GM19351 (cell line): ENCODE data around the gene RNU6-1.

Experiments used
- ATAC-seq: cut with Tn5 transposase; IDR thresholded peaks from one replicate; pipeline ENCODE4 v1.9.1; 2021; ENCODE audit warnings: mild to moderate bottlenecking, moderate library complexity; ENCODE audit not compliant: unreplicated experiment

Gene RNU6-1

DNA sequence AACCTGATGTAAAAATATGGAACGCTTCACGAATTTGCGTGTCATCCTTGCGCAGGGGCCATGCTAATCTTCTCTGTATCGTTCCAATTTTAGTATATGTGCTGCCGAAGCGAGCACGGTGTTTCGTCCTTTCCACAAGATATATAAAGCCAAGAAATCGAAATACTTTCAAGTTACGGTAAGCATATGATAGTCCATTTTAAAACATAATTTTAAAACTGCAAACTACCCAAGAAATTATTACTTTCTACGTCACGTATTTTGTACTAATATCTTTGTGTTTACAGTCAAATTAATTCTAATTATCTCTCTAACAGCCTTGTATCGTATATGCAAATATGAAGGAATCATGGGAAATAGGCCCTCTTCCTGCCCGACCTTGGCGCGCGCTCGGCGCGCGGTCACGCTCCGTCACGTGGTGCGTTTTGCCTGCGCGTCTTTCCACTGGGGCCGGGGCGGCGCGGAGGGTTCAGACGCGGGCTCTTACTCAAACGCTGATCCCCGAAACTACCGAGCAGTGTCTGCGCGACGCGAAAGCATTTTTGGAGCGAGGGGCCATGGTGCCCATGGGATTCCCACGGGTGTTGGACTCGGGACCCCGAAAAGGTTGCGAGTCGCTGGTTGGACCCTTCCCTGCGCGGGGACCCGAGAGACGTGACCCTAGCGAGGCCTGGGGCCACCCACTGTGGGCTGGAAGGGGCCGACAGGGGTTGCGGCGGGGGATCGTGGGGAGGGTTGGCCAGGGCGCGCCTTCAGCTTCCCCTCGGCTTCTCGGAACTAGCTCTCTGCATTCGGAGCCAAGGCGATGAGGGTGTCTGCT, at the start of gene RNU6-1:
TSS of gene RNU6-1 (minus strand) at position 117 of the 820 bp plus-strand sequence.
- peak; percentile 78 for ATAC-seq

DNA sequence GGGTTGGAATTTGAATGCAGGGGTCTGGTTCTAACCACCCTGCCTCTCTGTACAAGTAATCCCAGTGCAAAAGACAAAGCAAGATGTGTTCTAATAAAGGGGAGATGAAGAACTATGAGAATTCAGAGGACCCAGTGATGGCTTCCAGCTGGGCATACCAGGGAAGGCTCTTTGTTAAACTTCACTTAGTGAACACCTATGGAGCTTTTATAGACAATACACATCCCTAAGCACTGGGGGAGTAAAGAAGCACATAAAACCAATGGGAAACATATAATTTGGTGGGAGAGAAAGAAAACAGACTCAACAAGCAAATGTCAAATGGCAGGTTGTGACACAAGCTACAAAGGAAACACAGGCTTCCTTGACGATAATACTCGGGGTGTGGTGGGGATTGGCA, 47.9 kb upstream of the RNU6-1 start:
- ATAC-seq: no peak

GRCh38 chr15:67885861-67886260, 46.0 kb upstream of the RNU6-1 start:
- no peak for ATAC-seq

GRCh38 chr15:67885175-67885523, 45.3 kb upstream of the RNU6-1 start:
- ATAC-seq: no peak

- no peak for ATAC-seq
Observed at GRCh38 chr15:67884514-67885174, 44.8 kb upstream of the RNU6-1 start.

GRCh38 chr15:67884009-67884408, 44.2 kb upstream of the RNU6-1 start:
- ATAC-seq: no peak

GRCh38 chr15:67883234-67883773, 43.5 kb upstream of the RNU6-1 start:
- ATAC-seq: no peak

DNA sequence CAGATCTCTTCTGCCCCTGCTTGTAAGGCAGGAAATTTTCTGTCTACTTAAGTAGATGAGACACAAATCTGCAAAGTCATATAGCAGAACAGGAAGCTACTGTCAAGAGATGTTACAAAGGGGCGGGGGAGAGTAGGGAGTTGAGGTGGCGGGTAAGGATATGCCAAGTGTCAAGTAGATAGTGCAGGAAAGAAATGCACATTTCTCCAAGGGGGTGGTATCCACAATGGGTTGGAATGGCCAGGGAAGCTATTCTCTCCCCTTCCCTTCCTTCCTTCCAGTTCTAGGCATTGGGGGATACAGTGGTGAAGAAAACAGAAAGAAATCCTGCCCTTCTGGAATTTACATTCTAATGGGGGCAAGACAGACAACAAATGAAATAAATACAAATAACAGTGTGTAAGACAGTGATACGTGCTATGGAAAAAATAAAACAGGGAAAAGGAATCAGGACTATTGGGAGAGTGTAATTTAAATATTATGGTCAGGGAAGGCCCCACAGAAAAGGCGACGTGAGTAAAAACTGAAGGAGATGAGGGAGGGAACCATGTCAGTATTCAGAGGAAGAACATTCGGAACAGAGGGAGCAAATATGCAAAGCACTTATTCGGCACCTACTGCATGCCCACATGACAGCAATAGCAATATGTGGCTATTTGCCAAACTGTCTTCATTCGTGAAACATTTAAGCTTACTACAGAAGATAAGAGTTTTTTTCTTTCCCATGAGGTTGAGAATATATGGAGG, 42.8 kb upstream of the RNU6-1 start:
- no peak for ATAC-seq

DNA sequence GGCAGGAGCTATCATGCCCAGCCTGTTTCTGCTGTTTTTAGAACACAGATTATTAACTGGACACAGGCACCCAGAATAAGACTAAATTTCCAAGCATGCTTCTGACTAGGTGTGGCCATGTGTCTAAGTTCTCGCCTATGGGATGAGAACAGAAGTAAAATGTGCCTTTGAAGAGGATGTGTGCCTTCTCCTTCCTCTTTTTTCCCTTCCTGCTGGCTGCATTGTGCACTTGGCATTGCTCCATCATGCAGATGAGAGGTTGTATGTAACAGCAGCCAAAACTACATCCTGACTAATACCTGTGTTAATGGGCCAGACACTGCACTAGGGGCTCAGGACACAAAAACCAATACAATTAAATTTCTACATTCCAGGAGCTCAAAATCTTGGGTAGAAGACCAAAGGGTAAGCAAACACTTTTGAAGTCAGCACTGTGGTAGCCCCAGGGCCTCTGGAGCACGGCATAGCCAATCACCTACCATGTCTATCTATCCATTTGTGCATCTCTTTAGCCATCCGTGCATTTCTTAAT, 40.9 kb upstream of the RNU6-1 start:
- ATAC-seq: no peak

DNA sequence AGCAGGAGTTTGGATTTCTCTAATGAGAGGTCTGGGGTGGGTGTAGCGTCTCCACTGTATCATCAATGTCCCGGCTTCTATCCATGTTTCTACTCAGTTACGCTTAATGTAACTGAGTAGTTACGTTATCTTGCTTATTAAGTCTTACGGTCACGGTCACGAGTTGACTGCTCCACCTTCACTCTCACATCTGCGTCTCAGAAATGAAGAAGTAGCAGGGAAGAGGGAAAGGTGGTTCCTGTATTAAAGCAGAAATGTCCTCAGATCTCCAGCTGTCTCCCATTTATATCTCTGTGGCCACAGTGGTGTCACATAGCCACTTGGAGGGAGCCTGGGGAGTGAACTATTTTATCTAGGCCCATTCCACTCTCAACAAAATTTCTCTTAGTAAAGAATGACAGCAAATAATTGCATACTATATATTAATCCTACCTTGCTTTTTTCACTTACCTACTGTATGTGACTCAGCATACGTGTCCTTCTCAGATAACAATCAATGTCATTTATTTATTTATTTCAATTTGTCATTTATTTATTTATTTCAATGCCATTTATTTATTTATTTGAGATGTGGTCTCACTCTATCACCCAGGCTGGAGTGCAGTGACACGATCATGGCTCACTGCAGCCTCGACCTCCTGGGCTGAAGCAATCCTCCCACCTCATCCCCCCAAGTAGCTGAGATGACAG, 39.7 kb upstream of the RNU6-1 start:
- no peak for ATAC-seq

GRCh38 chr15:67878712-67879206, 38.9 kb upstream of the RNU6-1 start:
- ATAC-seq: no peak

DNA sequence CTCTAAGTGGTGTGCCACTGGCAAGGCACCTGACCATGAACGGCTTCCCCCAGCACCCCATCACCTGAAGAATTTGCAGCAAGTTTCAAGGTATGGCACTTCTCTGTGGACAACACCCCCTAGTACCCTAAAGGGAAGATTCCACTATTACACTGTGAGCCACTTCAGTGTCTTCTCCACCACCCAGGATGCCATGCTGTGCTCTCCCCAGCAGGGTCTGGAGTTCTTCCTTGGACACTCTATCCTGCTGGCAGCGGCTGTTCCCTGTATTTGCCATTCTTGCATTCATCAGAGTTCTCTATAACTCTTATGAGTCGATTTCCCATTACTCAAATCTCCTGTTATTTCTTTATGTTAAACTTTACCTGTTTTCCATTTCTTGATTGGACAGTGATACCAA, 33.9 kb upstream of the RNU6-1 start:
- ATAC-seq: no peak

DNA sequence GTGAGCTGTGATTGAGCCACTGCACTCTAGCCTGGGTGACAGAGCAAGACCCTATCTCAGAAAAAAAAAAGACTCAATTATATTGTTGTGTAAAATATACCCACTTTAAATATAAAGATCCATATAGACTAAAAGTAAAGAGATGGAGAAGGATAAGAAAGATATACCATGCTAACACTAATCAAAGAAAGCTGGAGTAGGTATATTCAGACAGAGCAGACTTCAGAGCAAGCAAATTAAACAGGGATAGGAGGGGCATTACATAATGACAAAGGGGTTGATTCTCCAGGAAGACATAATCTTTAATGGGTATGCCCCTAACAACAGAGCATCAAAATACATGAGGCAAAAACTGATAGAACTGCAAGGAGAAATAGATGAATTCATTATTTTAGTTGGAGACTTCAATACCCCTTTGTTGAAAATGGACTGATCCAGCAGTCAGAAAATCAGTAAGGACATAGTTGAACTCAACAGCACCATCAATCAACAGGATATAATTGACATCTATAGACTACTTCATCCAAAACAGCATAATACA, 31.1 kb upstream of the RNU6-1 start:
- no peak for ATAC-seq

DNA sequence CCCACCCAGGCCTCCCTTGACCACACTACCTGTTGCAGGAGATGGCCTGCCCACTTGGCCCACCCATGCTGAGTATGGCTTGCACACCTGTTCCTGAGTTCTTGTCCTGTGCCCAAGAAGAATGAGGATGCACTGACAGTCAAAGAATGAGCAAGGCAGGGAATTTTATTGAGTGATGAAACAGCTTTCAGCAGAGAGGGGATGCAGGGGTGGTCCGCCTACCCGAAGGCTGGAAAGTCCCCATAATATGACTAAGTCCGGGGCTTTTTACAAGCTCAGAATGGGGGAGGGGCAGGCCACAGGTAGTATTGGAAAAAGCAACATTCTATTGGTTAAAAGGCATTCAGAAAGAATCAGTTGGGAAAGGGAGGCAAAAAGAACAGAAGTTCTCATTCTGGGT, 29.9 kb upstream of the RNU6-1 start:
- ATAC-seq: no peak

GRCh38 chr15:67865766-67866165, 25.9 kb upstream of the RNU6-1 start:
- ATAC-seq: no peak

- ATAC-seq: no peak
Observed at GRCh38 chr15:67865331-67865730, 25.5 kb upstream of the RNU6-1 start.

- ATAC-seq: peak; percentile 87
Observed at GRCh38 chr15:67863442-67863987, 23.7 kb upstream of the RNU6-1 start.

GRCh38 chr15:67862750-67863441, 23.1 kb upstream of the RNU6-1 start:
- no peak for ATAC-seq

DNA sequence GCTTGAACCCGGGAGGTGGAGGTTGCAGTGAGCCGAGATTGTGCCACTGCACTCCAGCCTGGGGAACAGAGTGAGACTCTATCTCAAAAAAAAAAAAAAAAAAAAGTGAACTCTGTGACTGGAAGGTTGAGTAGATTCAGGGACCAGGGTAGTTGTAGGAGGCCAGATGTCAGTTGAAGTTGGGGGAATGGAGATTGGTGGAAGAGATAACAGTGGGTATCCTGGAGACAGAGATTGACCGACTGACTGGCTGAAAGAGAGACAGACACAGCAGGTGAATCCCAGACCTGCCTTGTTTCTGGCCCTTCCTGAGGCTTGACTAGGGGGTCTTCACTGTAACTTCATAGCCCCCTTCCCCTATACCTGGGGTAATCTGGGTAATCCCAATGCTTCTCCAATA, 22.1 kb upstream of the RNU6-1 start:
- ATAC-seq: no peak
